Measurements from ENCODE around the gene AGFG2.

- TF ChIP-seq CTCF (IDR thresholded peaks at IDR 0.05), result no peak
- no peak for TF ChIP-seq EZH2 (IDR thresholded peaks at IDR 0.05)
These were observed 6.5 kb downstream of the AGFG2 start for GRCh38 chr7:100545360-100546128.

Measured in neural progenitor cell (in vitro differentiated cells).